ENCODE data around the gene KDM4F. TPM values are rescaled to one million over a fixed set of nuclear protein-coding genes. Genes with fewer than 3 reads are reported as not detected.

The KDM4F gene
- polyA plus RNA-seq, 4 donors = not detected

GRCh38 chr11:95088946-95089619 is 39.9 kb downstream of the KDM4F start:
- DNase-seq (ENCODE audit: low read depth in 4 of 4, low spot score in 2 of 4) = peak in 1 of 4 donors; percentile 59

GRCh38 chr11:95089620-95090542 is 40.7 kb downstream of the KDM4F start, which contains the start of gene ENDOD1:
TSS of gene ENDOD1 (plus strand) at chr11:95089846. CDS start at chr11:95089928, 82 bp downstream.
- DNase-seq (ENCODE audit: low read depth in 4 of 4, low spot score in 2 of 4) = peak; percentile 56 to 72 (median 70)

- no peak for DNase-seq (ENCODE audit: low read depth in 4 of 4, low spot score in 2 of 4)
Measured at GRCh38 chr11:95091663-95092180, 42.5 kb downstream of the KDM4F start.

DNA sequence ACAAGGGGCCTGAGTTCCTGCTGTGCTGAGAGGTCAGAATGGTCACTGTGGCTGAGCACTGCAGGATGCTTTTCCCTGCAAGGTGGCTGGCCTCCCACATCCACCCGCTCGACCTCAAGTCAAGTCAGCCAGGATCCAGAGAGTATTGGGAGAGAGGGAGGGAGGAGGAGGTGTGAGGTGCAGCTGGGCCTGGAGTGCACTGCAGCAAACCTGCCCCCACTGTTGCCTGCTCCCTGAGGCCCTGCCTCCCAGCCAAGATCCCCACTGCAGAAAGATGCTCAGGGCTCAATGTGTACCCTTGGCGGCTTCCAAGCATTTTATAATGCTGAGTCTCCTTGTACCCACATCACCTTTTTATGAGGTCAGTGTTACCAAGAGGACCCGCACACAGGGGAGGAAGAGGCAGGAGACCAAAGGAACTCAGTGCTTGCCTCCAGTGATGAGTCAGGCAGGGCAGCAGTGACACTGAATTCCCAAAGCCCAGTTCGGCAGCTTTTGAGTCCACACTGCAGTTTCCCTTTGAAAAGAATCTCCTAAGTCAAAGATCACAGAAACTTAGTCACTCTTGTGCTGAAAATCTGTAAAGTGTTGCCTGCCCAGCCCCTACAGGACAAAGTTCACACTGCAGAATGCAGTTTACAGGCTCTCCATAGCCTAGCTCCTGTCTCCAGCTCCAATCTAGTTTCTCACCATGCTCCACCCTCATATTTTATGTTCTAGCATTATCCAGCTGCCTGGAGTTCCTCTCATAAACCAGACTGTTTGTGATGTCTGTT is 43.5 kb downstream of the KDM4F start:
- DNase-seq (ENCODE audit: low read depth in 4 of 4, low spot score in 2 of 4) = no peak

DNA sequence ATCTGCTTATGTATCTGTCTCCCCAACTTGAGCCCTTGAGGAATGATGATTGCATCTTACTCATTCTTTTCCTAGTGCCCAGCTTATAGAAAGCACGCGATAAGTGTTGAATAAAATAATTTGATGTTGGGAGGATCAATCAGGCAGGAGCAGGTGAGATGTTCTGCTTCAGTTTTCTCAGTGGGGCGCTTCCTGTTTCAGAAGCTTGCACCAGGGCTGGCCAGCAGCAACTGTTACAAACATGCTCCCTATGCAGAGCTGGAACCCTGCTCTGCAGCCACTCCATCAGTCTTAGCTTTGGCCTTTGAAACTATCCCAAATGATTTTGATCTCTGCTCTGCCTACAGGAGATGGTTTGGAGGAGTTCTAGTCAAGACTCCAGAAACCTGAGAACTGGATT is 44.3 kb downstream of the KDM4F start:
- no peak for DNase-seq (ENCODE audit: low read depth in 4 of 4, low spot score in 2 of 4)

DNA sequence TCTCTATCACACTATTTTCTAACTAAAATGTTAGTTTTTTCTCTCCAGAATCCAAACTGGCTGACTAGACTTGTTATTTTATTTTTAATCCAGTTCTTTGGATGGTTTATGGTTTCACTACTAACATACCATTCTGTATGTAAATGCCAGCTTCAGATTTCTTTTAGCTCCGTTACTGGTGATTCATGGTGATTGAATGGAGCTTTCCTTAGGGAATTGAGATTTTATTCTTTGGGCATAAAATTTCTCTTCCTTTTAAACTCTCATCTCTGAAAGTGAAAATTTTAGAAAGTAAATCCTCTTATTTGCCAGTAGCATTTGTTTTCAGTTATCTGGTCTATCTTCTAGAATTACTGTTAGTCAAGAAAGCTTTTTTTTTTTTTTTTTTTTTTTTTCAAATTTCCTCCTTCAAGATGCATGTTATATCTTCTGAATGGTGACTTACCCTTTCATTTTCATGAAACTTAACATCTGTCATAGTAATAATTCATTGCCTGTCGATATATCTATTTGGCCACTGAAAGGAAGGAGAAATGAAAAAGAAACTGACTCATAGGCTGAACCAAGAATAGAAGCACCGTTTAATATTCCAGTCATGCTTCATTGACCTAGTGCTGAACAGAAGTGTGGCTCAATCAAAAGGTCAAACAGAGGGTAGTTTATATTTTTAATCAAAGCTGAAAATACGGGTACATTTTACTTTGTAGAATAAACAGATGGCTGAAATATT is 46.8 kb downstream of the KDM4F start:
- no peak for DNase-seq (ENCODE audit: low read depth in 4 of 4, low spot score in 2 of 4)

DNA sequence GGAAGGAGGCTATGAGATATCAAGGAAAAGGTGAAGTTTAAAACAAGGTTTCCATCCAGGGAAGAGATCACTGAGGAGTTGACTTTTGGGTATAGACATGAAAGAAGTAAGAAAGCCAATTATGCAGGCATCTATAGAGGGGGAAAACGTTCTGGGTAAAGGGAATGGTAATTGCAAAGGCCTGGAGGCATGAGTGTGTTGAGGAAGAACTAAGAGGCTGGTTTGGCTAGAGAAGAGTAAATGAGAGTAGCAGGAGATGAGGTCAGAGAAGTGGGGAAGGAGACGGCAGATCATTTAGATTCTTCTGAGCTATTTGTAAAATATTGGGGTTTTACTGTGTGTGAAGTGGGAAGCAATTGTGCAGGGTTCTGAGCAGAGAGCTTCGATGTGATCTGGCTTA is 48.0 kb downstream of the KDM4F start:
- no peak for DNase-seq (ENCODE audit: low read depth in 4 of 4, low spot score in 2 of 4)

DNA sequence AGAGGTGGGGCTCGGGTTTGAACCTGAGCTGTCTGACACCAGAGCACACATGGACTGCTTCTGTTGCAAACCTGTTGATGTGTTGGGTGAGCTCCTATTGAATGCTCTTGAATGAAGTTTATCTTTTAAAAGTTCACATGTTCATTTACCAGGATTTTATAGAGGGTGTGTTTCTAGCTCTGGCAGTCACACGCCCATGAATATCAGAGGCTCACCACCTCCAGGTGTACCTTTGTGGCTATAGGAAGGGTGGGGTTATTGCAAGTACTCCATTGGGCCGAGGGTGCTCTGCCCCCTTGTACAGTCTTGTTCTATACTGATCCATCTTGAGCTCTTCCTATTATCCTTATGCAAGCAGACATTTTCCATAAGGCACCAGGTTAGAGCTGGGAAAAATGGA is 49.6 kb downstream of the KDM4F start:
- DNase-seq (ENCODE audit: low read depth in 4 of 4, low spot score in 2 of 4) = no peak

- DNase-seq (ENCODE audit: low read depth in 4 of 4, low spot score in 2 of 4) = no peak
Measured at GRCh38 chr11:95100191-95100648, 51.0 kb downstream of the KDM4F start.

Other genes with a start within 250 kb of the KDM4F start
- gene CWC15, start 75.9 kb upstream of the KDM4F start, polyA plus RNA-seq (ENCODE audit: insufficient read length in 4 of 4) = 100 to 1,000 TPM; 111 to 120 (median 115) TPM
- gene KDM4D, start 75.7 kb upstream of the KDM4F start, polyA plus RNA-seq (ENCODE audit: insufficient read length in 4 of 4) = 1 to 10 TPM; 1.9 to 2.7 (median 2.2) TPM
- gene KDM4E, start 24.2 kb upstream of the KDM4F start, polyA plus RNA-seq (ENCODE audit: insufficient read length in 4 of 4) = under 1 TPM; 0.14 to 0.44 (median 0.27) TPM
- 10 to 100 TPM; 55.8 to 72.4 (median 64.6) TPM for gene SRSF8, start 17.5 kb downstream of the KDM4F start, polyA plus RNA-seq (ENCODE audit: insufficient read length in 4 of 4)
- 10 to 100 TPM; 17.3 to 23.7 (median 19.5) TPM for gene ENDOD1, start 40.4 kb downstream of the KDM4F start, polyA plus RNA-seq (ENCODE audit: insufficient read length in 4 of 4)
- 10 to 100 TPM; 66.6 to 78.9 (median 73.8) TPM for gene SESN3, start 181.8 kb downstream of the KDM4F start, polyA plus RNA-seq (ENCODE audit: insufficient read length in 4 of 4)